ENCODE data around the gene SLC9A6.

SLC9A6 gene

DNA sequence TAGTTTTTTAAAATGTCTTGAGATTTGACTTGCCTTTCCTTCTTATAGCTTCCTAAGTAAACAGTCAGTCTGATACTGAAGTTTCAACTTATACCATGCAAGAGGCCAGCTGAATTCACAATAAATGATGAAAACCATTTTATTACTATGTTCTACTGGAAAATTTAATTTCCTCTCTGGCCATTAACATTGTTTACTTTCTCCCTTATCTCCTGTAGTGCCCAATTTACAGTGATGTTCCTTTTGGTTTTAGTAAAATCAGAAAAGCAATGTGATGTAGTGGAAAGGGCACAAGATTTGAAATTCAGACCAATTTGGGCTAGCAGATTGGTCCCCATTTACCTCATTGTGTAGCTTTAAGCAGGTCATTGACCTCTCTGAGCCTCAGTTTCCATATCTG is 54.2 kb downstream of the SLC9A6 start (continued):
- TF ChIP-seq, protein P1, sequence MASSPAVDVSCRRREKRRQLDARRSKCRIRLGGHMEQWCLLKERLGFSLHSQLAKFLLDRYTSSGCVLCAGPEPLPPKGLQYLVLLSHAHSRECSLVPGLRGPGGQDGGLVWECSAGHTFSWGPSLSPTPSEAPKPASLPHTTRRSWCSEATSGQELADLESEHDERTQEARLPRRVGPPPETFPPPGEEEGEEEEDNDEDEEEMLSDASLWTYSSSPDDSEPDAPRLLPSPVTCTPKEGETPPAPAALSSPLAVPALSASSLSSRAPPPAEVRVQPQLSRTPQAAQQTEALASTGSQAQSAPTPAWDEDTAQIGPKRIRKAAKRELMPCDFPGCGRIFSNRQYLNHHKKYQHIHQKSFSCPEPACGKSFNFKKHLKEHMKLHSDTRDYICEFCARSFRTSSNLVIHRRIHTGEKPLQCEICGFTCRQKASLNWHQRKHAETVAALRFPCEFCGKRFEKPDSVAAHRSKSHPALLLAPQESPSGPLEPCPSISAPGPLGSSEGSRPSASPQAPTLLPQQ (tag by site-specific recombination; IDR thresholded peaks at IDR 0.05): no peak
- TF ChIP-seq ZNF223 (tag by site-specific recombination; IDR thresholded peaks at IDR 0.05) (no peak), ZBTB20 (tag by site-specific recombination; IDR thresholded peaks at IDR 0.05) (no peak), KLF10 (tag by site-specific recombination; IDR thresholded peaks at IDR 0.05) (no peak), ZNF214 (tag by site-specific recombination; IDR thresholded peaks at IDR 0.05; ENCODE audit: borderline replicate concordance) (no peak), ZNF146 (tag by site-specific recombination; IDR thresholded peaks at IDR 0.05) (no peak), ZNF341 (tag by site-specific recombination; IDR thresholded peaks at IDR 0.05; ENCODE audit: low read depth) (no peak), ZNF776 (tag by site-specific recombination; IDR thresholded peaks at IDR 0.05; ENCODE audit: borderline replicate concordance) (no peak), ZBTB21 (tag by site-specific recombination; IDR thresholded peaks at IDR 0.05) (no peak), ZNF624 (tag by site-specific recombination; IDR thresholded peaks at IDR 0.05) (no peak), ZNF621 (tag by site-specific recombination; IDR thresholded peaks at IDR 0.05) (no peak), ZIC2 (tag by site-specific recombination; IDR thresholded peaks at IDR 0.05) (no peak), ZBTB6 (tag by site-specific recombination; IDR thresholded peaks at IDR 0.05) (no peak), ZNF548 (tag by site-specific recombination; IDR thresholded peaks at IDR 0.05) (no peak), ZNF549 (tag by site-specific recombination; IDR thresholded peaks at IDR 0.05) (no peak), REPIN1 (tag by site-specific recombination; IDR thresholded peaks at IDR 0.05; ENCODE audit: low read depth) (no peak), ZNF670 (tag by site-specific recombination; IDR thresholded peaks at IDR 0.05; ENCODE audit: low read depth) (no peak), ZNF175 (tag by site-specific recombination; IDR thresholded peaks at IDR 0.05) (no peak), IKZF3 (tag by site-specific recombination; IDR thresholded peaks at IDR 0.05) (peak; percentile 44; the same call in 1 of the 2 replicates), OVOL3 (tag by site-specific recombination; IDR thresholded peaks at IDR 0.05) (no peak; the same call in 1 of the 2 replicates), ZNF530 (tag by site-specific recombination; IDR thresholded peaks at IDR 0.05; ENCODE audit: low read depth) (no peak), ZNF157 (tag by site-specific recombination; IDR thresholded peaks at IDR 0.05) (no peak), ZNF23 (tag by site-specific recombination; IDR thresholded peaks at IDR 0.05; ENCODE audit: borderline replicate concordance) (no peak), ZNF785 (tag by site-specific recombination; IDR thresholded peaks at IDR 0.05) (no peak), OSR2 (tag by site-specific recombination; IDR thresholded peaks at IDR 0.05) (peak; percentile 82), ZNF221 (tag by site-specific recombination; IDR thresholded peaks at IDR 0.05; ENCODE audit: borderline replicate concordance) (no peak), ZNF658 (tag by site-specific recombination; IDR thresholded peaks at IDR 0.05) (no peak), ZNF473 (tag by site-specific recombination; IDR thresholded peaks at IDR 0.05) (no peak), ZNF555 (tag by site-specific recombination; conservative IDR thresholded peaks at IDR 0.05) (no peak), RBAK (tag by site-specific recombination; IDR thresholded peaks at IDR 0.05) (no peak), ZNF610 (tag by site-specific recombination; IDR thresholded peaks at IDR 0.05; ENCODE audit: borderline replicate concordance) (no peak), HOXD13 (CRISPR knock-in tag; IDR thresholded peaks at IDR 0.05; ENCODE audit: borderline replicate concordance) (no peak), ZNF266 (tag by site-specific recombination; IDR thresholded peaks at IDR 0.05; ENCODE audit: low read depth) (no peak)
- TF ChIP-seq, protein P2, sequence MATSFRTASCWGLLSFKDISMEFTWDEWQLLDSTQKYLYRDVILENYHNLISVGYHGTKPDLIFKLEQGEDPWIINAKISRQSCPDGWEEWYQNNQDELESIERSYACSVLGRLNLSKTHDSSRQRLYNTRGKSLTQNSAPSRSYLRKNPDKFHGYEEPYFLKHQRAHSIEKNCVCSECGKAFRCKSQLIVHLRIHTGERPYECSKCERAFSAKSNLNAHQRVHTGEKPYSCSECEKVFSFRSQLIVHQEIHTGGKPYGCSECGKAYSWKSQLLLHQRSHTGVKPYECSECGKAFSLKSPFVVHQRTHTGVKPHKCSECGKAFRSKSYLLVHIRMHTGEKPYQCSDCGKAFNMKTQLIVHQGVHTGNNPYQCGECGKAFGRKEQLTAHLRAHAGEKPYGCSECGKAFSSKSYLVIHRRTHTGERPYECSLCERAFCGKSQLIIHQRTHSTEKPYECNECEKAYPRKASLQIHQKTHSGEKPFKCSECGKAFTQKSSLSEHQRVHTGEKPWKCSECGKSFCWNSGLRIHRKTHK (tag by site-specific recombination; IDR thresholded peaks at IDR 0.05): no peak
- TF ChIP-seq, protein P3, sequence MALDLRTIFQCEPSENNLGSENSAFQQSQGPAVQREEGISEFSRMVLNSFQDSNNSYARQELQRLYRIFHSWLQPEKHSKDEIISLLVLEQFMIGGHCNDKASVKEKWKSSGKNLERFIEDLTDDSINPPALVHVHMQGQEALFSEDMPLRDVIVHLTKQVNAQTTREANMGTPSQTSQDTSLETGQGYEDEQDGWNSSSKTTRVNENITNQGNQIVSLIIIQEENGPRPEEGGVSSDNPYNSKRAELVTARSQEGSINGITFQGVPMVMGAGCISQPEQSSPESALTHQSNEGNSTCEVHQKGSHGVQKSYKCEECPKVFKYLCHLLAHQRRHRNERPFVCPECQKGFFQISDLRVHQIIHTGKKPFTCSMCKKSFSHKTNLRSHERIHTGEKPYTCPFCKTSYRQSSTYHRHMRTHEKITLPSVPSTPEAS (tag by site-specific recombination; IDR thresholded peaks at IDR 0.05): no peak
- TF ChIP-seq, protein P4, sequence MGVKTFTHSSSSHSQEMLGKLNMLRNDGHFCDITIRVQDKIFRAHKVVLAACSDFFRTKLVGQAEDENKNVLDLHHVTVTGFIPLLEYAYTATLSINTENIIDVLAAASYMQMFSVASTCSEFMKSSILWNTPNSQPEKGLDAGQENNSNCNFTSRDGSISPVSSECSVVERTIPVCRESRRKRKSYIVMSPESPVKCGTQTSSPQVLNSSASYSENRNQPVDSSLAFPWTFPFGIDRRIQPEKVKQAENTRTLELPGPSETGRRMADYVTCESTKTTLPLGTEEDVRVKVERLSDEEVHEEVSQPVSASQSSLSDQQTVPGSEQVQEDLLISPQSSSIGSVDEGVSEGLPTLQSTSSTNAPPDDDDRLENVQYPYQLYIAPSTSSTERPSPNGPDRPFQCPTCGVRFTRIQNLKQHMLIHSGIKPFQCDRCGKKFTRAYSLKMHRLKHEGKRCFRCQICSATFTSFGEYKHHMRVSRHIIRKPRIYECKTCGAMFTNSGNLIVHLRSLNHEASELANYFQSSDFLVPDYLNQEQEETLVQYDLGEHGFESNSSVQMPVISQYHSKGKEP (tag by site-specific recombination; IDR thresholded peaks at IDR 0.05): 0 out of 2 replicates have a peak, but pooled peaks have one; percentile 25
- TF ChIP-seq, protein P5, sequence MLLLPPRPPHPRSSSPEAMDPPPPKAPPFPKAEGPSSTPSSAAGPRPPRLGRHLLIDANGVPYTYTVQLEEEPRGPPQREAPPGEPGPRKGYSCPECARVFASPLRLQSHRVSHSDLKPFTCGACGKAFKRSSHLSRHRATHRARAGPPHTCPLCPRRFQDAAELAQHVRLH (tag by site-specific recombination; IDR thresholded peaks at IDR 0.05): no peak
